Measurements from ENCODE around the gene PYHIN1. TPM values are rescaled to one million over a fixed set of nuclear protein-coding genes. Genes with fewer than 3 reads are reported as not detected.

The PYHIN1 gene
- total and polyA plus RNA-seq, 2 experiments from 2014 or later = not detected

DNA sequence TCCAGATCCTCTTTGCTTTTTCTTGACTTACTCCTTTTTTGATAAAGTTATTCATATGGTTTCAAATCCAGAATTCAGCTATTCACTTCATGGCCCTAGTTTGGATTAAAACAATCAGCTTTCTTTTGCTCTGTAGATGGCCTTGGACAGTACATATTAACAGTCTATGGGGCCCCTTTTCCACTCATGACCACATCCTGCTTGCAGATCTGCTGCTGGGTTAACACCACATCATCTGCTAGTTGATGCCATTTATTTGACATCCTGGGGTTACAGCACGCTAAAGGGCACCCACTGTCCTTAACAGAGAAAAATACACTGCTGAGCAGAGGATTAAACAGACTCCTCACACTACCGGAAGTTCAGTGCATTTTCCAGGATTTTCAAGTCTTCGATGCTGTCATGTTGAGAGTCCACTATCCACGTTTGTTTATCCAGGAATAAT is 77.4 kb downstream of the PYHIN1 start:
- Histone ChIP-seq H3K4me2 (no peak overlapping the region), H3K27ac (ENCODE audit: low read depth) (no peak overlapping the region), H3K36me3 (ENCODE audit: insufficient read depth) (no peaks in the 10 kb centered on the region), H3K4me3 (no peak overlapping the region), H3K27me3 (ENCODE audit: insufficient read depth) (peaks cover 50% of the 10 kb centered on the region), H4K20me1 (replicated peaks; ENCODE audit: insufficient read depth) (no peaks in the 10 kb centered on the region; the same call in 1 of the 2 replicates), H2AFZ (no peak overlapping the region), H3F3A (replicated peaks; ENCODE audit: low read depth) (0 out of 2 replicates have a peak, but pooled peaks cover 3% of the 10 kb centered on the region), H3K4me1 (ENCODE audit: insufficient read depth) (peaks cover 25% of the 10 kb centered on the region), H3K79me2 (replicated peaks; ENCODE audit: insufficient read depth) (no peaks in the 10 kb centered on the region), H3K9me2 (ENCODE audit: insufficient read depth) (no peaks in the 10 kb centered on the region)
- ATAC-seq (no peak), DNase-seq (ENCODE audit: low spot score) (no peak)
- Mint-ChIP-seq H3K27ac (no peak overlapping the region), H3K4me3 (no peak overlapping the region), H3K36me3 (ENCODE audit: low read depth) (no peaks in the 10 kb centered on the region), H3K4me1 (peaks cover 37% of the 10 kb centered on the region), H3K9me3 (no peaks in the 10 kb centered on the region), H3K27me3 (ENCODE audit: insufficient read depth, low read depth, poor library complexity) (peaks cover 26% of the 10 kb centered on the region)
- TF ChIP-seq, protein P1, sequence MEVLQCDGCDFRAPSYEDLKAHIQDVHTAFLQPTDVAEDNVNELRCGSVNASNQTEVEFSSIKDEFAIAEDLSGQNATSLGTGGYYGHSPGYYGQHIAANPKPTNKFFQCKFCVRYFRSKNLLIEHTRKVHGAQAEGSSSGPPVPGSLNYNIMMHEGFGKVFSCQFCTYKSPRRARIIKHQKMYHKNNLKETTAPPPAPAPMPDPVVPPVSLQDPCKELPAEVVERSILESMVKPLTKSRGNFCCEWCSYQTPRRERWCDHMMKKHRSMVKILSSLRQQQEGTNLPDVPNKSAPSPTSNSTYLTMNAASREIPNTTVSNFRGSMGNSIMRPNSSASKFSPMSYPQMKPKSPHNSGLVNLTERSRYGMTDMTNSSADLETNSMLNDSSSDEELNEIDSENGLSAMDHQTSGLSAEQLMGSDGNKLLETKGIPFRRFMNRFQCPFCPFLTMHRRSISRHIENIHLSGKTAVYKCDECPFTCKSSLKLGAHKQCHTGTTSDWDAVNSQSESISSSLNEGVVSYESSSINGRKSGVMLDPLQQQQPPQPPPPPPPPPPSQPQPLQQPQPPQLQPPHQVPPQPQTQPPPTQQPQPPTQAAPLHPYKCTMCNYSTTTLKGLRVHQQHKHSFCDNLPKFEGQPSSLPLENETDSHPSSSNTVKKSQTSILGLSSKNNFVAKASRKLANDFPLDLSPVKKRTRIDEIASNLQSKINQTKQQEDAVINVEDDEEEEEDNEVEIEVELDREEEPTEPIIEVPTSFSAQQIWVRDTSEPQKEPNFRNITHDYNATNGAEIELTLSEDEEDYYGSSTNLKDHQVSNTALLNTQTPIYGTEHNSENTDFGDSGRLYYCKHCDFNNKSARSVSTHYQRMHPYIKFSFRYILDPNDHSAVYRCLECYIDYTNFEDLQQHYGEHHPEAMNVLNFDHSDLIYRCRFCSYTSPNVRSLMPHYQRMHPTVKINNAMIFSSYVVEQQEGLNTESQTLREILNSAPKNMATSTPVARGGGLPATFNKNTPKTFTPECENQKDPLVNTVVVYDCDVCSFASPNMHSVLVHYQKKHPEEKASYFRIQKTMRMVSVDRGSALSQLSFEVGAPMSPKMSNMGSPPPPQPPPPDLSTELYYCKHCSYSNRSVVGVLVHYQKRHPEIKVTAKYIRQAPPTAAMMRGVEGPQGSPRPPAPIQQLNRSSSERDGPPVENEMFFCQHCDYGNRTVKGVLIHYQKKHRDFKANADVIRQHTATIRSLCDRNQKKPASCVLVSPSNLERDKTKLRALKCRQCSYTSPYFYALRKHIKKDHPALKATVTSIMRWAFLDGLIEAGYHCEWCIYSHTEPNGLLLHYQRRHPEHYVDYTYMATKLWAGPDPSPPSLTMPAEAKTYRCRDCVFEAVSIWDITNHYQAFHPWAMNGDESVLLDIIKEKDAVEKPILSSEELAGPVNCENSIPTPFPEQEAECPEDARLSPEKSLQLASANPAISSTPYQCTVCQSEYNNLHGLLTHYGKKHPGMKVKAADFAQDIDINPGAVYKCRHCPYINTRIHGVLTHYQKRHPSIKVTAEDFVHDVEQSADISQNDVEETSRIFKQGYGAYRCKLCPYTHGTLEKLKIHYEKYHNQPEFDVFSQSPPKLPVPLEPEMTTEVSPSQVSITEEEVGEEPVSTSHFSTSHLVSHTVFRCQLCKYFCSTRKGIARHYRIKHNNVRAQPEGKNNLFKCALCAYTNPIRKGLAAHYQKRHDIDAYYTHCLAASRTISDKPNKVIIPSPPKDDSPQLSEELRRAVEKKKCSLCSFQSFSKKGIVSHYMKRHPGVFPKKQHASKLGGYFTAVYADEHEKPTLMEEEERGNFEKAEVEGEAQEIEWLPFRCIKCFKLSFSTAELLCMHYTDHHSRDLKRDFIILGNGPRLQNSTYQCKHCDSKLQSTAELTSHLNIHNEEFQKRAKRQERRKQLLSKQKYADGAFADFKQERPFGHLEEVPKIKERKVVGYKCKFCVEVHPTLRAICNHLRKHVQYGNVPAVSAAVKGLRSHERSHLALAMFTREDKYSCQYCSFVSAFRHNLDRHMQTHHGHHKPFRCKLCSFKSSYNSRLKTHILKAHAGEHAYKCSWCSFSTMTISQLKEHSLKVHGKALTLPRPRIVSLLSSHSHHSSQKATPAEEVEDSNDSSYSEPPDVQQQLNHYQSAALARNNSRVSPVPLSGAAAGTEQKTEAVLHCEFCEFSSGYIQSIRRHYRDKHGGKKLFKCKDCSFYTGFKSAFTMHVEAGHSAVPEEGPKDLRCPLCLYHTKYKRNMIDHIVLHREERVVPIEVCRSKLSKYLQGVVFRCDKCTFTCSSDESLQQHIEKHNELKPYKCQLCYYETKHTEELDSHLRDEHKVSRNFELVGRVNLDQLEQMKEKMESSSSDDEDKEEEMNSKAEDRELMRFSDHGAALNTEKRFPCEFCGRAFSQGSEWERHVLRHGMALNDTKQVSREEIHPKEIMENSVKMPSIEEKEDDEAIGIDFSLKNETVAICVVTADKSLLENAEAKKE (CRISPR knock-in tag; IDR thresholded peaks at IDR 0.05) = no peak
- TF ChIP-seq ZNF331 (CRISPR knock-in tag; IDR thresholded peaks at IDR 0.05; ENCODE audit: low read depth) (no peak), CREB1 (CRISPR knock-in tag; IDR thresholded peaks at IDR 0.05; ENCODE audit: low read depth) (no peak), STAT1 (IDR thresholded peaks at IDR 0.05; ENCODE audit: unreplicated experiment) (no peak), POLR2AphosphoS5 (IDR thresholded peaks at IDR 0.05; ENCODE audit: low read depth) (no peak), CTCF (conservative IDR thresholded peaks at IDR 0.05; ENCODE audit: low read depth in 2 of 2) (no peak), ZNF114 (CRISPR knock-in tag; IDR thresholded peaks at IDR 0.05) (no peak)
- TF ChIP-seq, protein P2, sequence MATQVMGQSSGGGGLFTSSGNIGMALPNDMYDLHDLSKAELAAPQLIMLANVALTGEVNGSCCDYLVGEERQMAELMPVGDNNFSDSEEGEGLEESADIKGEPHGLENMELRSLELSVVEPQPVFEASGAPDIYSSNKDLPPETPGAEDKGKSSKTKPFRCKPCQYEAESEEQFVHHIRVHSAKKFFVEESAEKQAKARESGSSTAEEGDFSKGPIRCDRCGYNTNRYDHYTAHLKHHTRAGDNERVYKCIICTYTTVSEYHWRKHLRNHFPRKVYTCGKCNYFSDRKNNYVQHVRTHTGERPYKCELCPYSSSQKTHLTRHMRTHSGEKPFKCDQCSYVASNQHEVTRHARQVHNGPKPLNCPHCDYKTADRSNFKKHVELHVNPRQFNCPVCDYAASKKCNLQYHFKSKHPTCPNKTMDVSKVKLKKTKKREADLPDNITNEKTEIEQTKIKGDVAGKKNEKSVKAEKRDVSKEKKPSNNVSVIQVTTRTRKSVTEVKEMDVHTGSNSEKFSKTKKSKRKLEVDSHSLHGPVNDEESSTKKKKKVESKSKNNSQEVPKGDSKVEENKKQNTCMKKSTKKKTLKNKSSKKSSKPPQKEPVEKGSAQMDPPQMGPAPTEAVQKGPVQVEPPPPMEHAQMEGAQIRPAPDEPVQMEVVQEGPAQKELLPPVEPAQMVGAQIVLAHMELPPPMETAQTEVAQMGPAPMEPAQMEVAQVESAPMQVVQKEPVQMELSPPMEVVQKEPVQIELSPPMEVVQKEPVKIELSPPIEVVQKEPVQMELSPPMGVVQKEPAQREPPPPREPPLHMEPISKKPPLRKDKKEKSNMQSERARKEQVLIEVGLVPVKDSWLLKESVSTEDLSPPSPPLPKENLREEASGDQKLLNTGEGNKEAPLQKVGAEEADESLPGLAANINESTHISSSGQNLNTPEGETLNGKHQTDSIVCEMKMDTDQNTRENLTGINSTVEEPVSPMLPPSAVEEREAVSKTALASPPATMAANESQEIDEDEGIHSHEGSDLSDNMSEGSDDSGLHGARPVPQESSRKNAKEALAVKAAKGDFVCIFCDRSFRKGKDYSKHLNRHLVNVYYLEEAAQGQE (IDR thresholded peaks at IDR 0.05; ENCODE audit: unreplicated experiment) = no peak
